Measurements from ENCODE around the gene CWC15. TPM values are rescaled to one million over a fixed set of nuclear protein-coding genes. Genes with fewer than 3 reads are reported as not detected.
"Not testable (repeated sequence)": the region's sequence is repeated elsewhere in the genome, so short reads cannot be mapped to it uniquely, and the experiment has no call there.

CWC15 gene
- total RNA-seq, 2 donors from 2014 or later, result 41.5 to 68.3 TPM

DNA sequence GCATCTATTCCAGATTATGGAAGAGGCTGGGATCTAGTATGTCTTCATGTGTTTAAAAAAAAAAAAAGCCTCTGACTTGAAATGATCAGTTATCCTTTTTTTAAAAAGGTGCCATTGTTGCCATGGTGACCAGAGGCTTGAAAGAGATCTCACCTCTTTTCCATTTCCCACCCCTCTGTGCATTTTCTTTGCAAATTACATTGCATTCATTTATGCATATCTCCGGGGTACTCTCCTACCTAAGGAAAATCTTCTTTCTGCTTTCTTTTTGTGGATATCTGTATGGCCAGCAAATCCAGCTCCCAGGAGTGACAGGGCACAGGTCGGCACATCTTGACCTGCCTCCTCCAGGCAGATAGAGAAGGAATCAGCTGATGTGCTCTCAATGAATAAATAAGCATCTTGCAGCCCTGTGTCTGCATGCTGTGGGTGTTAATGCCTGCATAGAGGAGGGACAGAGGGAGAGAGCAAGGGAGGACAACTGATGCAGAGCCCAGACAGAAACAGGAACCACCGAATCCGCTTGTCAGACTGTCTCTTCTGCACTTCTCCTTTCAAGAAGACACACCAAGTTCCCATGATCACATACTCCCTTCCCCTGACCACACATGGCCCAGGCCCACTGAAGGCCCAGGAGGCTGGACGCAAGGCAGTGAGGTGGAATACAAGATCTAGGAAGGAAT lies 50.9 kb downstream of the CWC15 start:
- Mint-ChIP-seq H3K27me3 (no peaks in the 10 kb centered on the region), H3K9me3 (peaks cover 7% of the 10 kb centered on the region), H3K4me3 (no peak overlapping the region), H3K27ac (no peak overlapping the region), H3K4me1 (ENCODE audit: low read depth in 2 of 2) (peaks cover 18 to 23% of the 10 kb centered on the region in 2 donors), H3K36me3 (no peaks in the 10 kb centered on the region)
- DNase-seq (ENCODE audit: low spot score) (no peak), ATAC-seq (no peak)

DNA sequence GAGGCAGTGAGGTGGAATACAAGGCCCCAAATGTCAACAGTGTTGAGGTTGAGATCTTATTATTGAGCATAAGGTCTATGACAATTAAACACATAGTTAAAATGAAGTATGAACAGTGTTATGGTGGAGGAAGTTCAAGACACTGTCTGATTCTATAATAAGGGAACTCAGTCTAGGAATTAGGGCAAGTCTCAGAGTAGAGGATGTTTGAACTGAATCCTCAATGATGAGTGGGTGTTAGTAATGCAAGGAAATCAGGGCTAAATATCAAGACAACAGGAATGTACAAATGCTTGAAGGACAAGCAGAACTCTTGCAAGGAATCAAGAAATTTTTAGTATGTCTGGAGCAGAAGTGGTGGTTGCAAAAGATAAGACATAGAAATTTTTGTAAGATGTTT lies 53.0 kb downstream of the CWC15 start:
- no peak for ATAC-seq
- Mint-ChIP-seq H3K27me3 (no peaks in the 10 kb centered on the region), H3K9me3 (peaks cover 5% of the 10 kb centered on the region), H3K4me3 (no peak overlapping the region), H3K27ac (no peak overlapping the region), H3K4me1 (ENCODE audit: low read depth in 2 of 2) (peaks cover 12 to 15% of the 10 kb centered on the region in 2 donors), H3K36me3 (no peaks in the 10 kb centered on the region)
- no peak for DNase-seq (ENCODE audit: low spot score)

DNA sequence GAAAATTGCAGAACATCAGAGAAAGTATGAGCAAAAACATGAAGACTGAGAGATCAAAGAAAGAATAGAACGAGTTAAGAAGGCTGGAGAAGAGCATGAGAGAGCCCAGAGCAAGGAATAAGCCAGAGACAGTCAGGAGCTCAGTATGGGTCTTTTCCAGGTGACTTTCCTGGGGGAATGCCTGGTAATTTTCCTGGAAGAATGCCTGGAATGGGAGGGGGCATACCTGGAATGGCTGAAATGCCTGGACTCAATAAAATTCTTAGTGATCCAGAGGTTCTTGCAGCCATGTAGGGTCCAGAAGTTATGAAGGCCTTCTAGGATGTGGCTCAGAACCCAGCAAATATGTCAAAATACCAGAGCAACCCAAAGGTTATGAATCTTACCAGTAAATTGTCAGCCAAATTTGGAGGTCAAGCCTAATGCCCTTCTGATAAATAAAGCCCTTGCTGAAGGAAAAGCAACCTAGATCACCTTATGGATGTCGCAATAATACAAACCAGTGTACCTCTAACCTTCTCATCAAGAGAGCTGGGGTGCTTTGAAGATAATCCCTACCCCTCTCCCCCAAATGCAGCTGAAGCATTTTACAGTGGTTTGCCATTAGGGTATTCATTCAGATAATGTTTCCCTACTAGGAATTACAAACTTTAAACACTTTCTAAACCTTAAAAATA lies 59.5 kb downstream of the CWC15 start:
- not testable (repeated sequence) for H3K27ac Mint-ChIP-seq; H3K4me3 Mint-ChIP-seq; ATAC-seq; H3K36me3 Mint-ChIP-seq; H3K27me3 Mint-ChIP-seq; DNase-seq (ENCODE audit: low spot score); H3K4me1 Mint-ChIP-seq (ENCODE audit: low read depth in 2 of 2); H3K9me3 Mint-ChIP-seq

GRCh38 chr11:94912806-94913205 lies 60.5 kb downstream of the CWC15 start:
- Mint-ChIP-seq H3K9me3 (no peaks in the 10 kb centered on the region), H3K36me3 (no peaks in the 10 kb centered on the region), H3K4me1 (ENCODE audit: low read depth in 2 of 2) (no peaks in the 10 kb centered on the region), H3K27me3 (peaks cover 2 to 7% of the 10 kb centered on the region in 2 donors), H3K4me3 (no peak overlapping the region), H3K27ac (no peak overlapping the region)
- no peak for ATAC-seq
- no peak for DNase-seq (ENCODE audit: low spot score)

Other genes starting within 250 kb of the CWC15 start
- gene AMOTL1, start 205.2 kb downstream of the CWC15 start, total RNA-seq, result 1 to 10 TPM; 5.5 to 5.7 TPM
- under 1 TPM; 0.38 to 0.64 TPM for gene KDM4D, start 153 bp upstream of the CWC15 start, total RNA-seq
- gene KDM4E, start 51.7 kb upstream of the CWC15 start, total RNA-seq, result not detected
- gene KDM4F, start 75.9 kb upstream of the CWC15 start, total RNA-seq, result not detected
- 10 to 100 TPM; 29.4 to 44.3 TPM for gene SRSF8, start 93.4 kb upstream of the CWC15 start, total RNA-seq
- 1 to 10 TPM; 8.4 to 9.3 TPM for gene ENDOD1, start 116.3 kb upstream of the CWC15 start, total RNA-seq